GM13976 (cell line): Measurements from ENCODE around the gene CSMD2.

Source experiments
- DNase-seq: peaks from one replicate; pipeline ENCODE4 v3.0.0; 2012; ENCODE audit warnings: low spot score
- CTCF ChIP-seq: IDR thresholded peaks from 2 replicates; pipeline ENCODE4 v1.5.1; 2012; ENCODE audit warnings: borderline replicate concordance, mild to moderate bottlenecking; ENCODE audit not compliant: insufficient read depth; ENCODE audit errors: extremely low read depth, missing control alignments, control extremely low read depth
- in situ Hi-C: fragments of 300-500 bp; cut with MboI; formaldehyde crosslinking; loops from one replicate; pipeline ENCODE4 v1.12.0; 2022; ENCODE audit warnings: low sequenced_read_pairs, mixed read lengths, inconsistent platforms; ENCODE audit not compliant: unreplicated experiment

Gene CSMD2

GRCh38 chr1:34065498-34065897 lies 99.5 kb downstream of the CSMD2 start:
- in situ Hi-C loops = no loop called here
- TF ChIP-seq CTCF = no peak
- DNase-seq = no peak

GRCh38 chr1:34060901-34061415 lies 104.1 kb downstream of the CSMD2 start:
- TF ChIP-seq CTCF = no peak
- no peak for DNase-seq
- in situ Hi-C loops = no loop called here

- no peak for DNase-seq
- no peak for TF ChIP-seq CTCF
- in situ Hi-C loops = no loop called here
Observed at GRCh38 chr1:34060187-34060730, 104.8 kb downstream of the CSMD2 start.

- DNase-seq = no peak
- no peak for TF ChIP-seq CTCF
- in situ Hi-C loops = no loop called here
Observed at GRCh38 chr1:34057347-34058130, 107.5 kb downstream of the CSMD2 start.

GRCh38 chr1:34055818-34056217 lies 109.2 kb downstream of the CSMD2 start:
- no peak for TF ChIP-seq CTCF

GRCh38 chr1:34054920-34055319 lies 110.1 kb downstream of the CSMD2 start:
- in situ Hi-C loops = no loop called here
- DNase-seq = no peak
- no peak for TF ChIP-seq CTCF

More at GRCh38 chr1:34055818-34056217, 109.2 kb downstream of the CSMD2 start:
- no peak for DNase-seq
- in situ Hi-C loops = no loop called here
